KOPT-K1 (cell line): Measurements from ENCODE around the gene ZDHHC5.
A peak's percentile ranks its signal among the peaks of the same experiment; 100 is the strongest.

Source experiments
- H3K27ac ChIP-seq: fragments of 200-600 bp; sonication (generic); 2 replicates; pipeline ENCODE4 v1.5.1; 2016; ENCODE audit warnings: antibody characterized with exemption, mild to moderate bottlenecking, low read depth, low read length; ENCODE audit not compliant: poor library complexity, severe bottlenecking
- H3K36me3 ChIP-seq: fragments of 200-600 bp; sonication (generic); 2 replicates; pipeline ENCODE4 v1.5.1; 2017; ENCODE audit warnings: antibody characterized with exemption, mild to moderate bottlenecking, low read length, moderate library complexity; ENCODE audit not compliant: insufficient read depth
- H3K9me3 ChIP-seq: fragments of 200-600 bp; sonication (generic); 2 replicates; pipeline ENCODE4 v1.5.1; 2017; ENCODE audit warnings: antibody characterized with exemption, low read length, mild to moderate bottlenecking; ENCODE audit not compliant: insufficient read depth, poor library complexity, severe bottlenecking

The ZDHHC5 gene

DNA sequence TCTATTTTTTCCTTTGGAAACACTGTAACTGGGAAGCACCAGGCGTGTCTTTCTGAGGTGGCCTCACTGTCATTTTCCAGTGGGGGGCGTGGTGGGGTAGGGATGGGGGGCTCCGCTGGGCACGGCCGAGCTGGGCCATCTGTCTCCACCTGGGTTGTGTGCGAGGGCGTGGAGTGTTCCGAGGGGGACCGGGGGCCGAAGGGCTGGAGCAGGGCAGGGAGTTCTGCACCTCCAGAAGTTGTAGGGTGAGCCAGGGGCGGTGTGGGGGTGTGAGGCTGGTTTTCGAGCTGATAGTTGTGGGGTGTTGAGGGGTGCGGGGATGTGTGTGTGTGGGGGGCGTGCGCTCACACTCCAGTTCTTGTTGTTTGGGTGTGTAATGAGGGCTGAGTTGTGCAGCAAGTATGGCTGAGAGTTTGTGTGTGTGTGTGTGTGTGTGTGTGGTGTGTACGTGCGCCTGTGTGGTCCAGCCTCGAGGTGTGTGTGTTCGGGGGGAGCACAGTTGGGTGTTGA, 29.0 kb upstream of the ZDHHC5 start:
- Histone ChIP-seq H3K27ac (peak overlapping the region; percentile 100), H3K9me3 (no peaks in the 10 kb centered on the region), H3K36me3 (no peaks in the 10 kb centered on the region)

DNA sequence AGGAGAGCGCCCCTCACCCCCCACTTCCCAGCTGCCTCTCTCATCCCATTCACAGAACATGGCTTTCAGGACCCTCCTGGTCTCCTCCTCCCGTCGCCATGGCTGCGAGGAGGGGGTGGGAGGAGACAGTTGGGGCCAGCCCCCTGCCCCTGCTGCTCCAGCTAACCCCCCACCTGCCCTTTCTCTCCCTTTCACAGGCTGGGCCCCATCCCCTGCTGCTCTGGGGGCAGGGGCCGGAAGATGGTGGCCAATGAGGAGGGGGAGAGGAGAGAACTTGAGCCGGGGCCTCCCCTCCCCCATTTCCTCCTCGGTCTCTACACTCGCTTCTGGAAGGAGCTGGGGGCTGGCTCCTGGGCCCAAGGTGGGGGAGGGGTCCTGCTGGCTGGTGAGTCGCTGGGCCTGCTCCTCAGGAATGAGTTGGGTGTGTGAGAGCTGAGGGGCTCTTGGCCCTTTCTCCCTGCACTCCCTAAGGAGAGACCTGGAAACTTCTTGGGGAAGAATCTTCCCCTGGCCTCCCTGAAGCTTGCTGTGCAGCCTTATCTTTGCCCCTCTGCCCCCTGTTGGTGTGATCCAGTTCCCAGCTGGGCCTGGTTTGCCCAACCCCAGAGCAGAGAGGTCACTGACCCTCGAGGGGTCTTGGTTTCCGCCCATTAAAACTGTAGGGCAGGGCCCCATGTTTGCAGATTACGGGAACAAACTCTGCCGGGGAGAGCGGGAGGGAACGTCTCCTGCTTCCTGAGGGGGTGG, 28.4 kb upstream of the ZDHHC5 start:
- Histone ChIP-seq H3K36me3 (no peaks in the 10 kb centered on the region), H3K9me3 (no peaks in the 10 kb centered on the region), H3K27ac (peak overlapping the region; percentile 100)

DNA sequence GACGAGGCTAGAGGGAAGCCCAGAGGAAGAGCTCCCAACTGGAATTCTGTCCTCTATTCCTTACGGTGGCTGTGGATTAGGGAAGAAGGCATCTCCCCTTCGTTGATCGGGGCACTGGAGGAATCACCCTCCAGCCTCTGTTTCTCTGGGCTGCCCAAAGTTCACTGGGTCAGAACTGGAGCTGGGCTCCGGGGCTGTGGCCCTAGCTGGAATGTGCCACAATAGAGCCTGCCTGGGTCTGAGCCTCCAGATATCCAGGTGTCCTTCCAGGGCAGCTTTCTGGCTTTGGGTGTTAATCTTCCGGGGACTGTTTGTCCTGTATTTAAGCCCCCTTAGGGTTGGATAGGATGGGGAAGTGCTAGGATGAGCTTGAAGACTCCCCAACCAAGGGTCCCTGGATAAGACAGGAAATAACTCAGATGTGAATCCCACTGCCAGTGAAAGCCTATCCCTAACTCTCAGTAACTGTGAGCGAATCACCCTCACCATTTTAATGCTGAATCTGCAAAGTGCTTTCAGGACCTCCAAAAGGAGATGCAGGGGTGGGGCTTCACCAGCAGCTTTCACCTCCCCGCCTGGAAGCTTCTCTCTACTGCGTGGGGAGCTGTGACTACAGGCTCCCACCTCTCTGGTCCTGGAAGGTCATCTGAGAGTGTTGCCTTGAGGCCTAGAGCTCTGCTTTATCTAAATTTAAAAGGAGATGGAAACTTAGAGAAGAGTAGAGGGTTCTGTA, 27.7 kb upstream of the ZDHHC5 start:
- peak overlapping the region; percentile 100 for H3K27ac ChIP-seq
- H3K36me3 ChIP-seq: no peaks in the 10 kb centered on the region
- no peaks in the 10 kb centered on the region for H3K9me3 ChIP-seq

DNA sequence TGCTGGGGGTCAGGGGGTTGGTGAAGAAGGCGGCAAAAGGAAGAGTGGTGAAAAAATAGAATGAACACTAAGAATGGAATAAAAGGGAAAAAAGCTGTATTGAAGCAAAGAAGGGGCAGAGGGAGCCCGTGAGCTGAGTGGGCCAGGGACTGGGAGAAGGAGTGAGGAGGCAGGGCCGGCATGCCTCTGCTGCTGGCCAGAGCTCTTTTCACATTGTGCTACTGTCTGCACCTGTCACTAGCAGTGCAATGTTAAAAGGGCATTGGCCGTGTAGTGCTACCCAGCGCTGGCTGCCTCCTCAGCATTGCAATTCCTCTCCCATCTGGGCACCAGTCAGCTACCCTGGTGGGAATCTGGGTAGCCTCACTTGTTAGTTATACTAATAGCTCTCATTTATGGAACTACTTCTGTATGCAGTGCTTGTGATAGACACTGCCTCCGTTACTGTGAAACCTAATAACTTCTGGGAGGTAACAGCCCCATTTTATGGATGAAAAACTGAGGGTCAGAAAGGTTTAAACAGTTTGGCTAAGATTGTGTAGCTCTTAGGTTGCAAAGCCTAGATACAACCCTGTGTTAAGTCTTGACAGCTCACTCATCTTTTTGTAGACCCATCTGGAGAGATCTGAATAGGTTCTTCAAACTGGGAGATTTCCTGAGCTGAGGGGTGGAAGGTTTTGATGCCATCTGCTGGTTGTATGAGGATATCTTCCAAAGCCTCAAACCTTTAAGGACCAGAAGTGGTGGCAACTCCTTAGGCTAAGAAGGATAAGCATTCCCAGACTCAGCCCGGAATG, 26.7 kb upstream of the ZDHHC5 start:
- Histone ChIP-seq H3K27ac (peak overlapping the region; percentile 100), H3K36me3 (no peaks in the 10 kb centered on the region; the same call in 1 of the 2 replicates), H3K9me3 (no peaks in the 10 kb centered on the region)

DNA sequence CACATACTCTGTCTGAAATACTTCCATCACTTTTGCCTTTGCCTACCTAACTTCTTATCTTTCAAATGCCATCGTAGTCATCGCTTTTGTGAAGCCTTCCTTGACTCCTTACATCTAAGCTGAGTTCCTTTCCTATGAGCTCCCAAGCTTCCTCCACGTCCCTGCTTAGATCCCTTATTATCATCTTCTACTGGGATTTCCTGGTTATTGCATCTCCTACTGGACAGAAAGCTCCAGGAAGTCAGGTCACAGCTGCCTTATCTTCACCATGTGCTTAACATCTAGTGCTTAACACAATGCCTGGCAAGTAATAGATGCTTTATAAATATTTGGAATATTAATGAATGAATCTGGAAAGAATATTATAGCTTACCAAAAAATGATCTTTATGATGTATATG, 24.1 kb upstream of the ZDHHC5 start:
- Histone ChIP-seq H3K36me3 (no peaks in the 10 kb centered on the region; the same call in 1 of the 2 replicates), H3K27ac (no peak overlapping the region), H3K9me3 (no peaks in the 10 kb centered on the region)

DNA sequence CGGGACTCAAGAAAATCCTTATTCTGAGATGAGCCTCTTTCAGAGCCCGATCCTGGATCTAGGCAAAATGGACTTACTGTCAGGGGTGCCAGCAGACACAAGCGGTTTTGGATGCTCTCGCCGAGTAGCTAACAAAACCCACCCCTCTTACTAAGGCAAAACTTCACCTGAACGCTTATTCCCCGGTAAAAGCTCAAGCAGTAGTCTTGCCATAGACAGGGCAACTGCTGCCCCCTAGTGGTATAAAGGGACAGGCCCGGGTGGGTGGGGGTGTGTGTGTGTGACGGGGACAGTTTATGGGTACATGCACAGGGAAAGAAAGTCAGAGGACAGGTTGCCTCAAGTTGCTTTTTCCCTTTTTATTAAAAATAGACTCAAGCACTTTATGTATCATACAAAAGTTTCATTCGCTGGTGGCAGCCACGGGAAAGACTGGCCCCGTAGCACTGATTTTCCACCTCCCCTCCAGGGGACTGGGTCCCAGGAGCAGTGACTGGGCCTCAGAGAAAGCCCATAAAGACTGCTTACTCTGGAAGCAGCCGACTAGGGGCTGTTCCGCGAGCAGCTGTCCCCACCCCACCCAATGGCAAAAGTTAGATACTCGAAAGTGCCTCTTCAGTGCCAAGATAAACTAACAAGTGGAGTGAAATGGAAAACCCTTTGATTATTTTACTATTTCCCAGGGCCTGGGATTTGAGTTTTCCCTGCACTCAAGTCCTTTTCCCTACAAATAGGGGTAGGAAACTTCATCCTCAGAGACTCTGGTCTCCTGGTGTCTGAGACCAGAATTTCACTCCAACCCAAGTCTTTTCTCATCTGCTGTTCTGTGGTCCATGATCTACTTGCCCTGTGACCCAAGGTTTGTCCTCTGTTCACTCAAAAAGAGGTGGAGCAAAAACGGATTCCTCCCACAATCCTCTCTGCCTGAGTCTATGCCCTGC, 22.9 kb upstream of the ZDHHC5 start:
- no peaks in the 10 kb centered on the region for H3K9me3 ChIP-seq
- H3K36me3 ChIP-seq: no peaks in the 10 kb centered on the region; the same call in 1 of the 2 replicates
- no peak overlapping the region for H3K27ac ChIP-seq

DNA sequence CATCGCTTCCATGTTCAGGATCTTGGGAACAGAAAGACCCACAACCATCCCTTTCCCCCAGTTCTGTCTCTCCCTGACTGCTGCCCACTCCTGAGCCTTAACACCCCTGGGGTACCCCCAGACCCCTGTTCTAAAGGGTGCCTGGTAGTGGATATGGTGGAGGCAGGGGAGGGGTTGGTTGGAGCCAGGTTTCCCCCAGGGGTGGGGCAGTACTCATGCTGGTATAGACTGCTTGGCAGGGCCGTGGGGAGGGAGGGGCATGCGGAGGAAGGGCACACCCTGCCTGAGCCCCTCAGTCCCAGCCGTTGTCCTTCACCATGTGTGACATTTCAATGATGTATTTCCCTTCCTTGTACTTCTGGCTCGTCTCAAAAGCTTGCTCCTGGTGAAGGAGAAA, 22.2 kb upstream of the ZDHHC5 start:
- H3K27ac ChIP-seq: no peak overlapping the region
- H3K36me3 ChIP-seq: no peaks in the 10 kb centered on the region; the same call in 1 of the 2 replicates
- no peaks in the 10 kb centered on the region for H3K9me3 ChIP-seq

DNA sequence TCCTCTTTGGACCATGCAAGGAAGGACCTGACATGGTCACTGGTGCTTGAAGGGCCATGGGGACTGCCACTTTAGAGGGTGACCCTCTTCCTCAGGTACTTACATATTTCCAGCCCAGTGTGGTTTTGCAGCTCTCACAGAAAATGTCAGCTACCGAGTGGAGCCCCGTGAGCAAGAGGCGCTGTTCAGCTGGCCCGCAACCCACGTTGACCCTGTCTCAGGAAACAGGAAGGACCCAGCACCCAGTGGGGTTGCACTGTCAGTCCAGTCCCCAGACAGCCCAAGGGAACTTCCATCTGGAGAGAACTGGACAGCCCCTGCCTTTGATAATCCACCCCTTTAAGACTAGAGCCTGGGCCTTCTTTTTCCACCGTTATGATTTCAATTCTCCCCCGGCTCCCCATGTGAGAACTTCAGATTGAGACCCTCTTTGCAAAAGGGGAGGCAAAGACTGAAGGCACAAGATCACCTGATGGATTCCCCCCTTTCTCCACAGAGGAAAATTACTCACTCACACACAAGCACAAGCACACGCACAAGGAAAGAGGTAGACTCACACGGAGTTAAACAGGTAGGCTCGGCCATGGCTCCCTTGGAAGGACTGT, 21.6 kb upstream of the ZDHHC5 start:
- Histone ChIP-seq H3K36me3 (no peaks in the 10 kb centered on the region; the same call in 1 of the 2 replicates), H3K9me3 (no peaks in the 10 kb centered on the region), H3K27ac (no peak overlapping the region)

DNA sequence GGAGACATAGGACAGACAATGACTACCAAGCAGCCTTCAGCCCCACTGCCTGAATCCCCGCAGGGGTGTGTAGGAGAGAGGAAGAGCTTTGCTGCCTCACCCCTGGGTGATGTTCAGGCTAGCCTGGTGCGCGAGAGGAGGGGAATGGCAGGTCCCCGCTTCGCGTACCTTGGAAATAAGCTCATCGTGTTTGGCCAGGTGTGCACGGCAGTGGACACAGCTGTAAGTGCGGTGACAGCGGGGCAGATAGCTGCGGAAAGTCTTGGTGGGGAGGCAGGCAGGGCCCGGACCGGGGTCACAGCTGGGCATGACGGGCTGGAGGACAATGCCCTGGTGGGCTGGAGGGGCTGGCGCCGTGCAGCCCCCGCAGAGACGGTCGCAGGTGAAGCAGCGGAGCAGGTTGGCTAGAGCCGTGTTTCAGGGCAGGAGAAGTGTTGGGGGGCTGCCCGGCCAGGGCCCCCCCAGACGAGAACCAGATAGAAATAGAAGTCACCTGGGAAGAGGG, 21.1 kb upstream of the ZDHHC5 start:
- H3K36me3 ChIP-seq: no peaks in the 10 kb centered on the region; the same call in 1 of the 2 replicates
- no peaks in the 10 kb centered on the region for H3K9me3 ChIP-seq
- H3K27ac ChIP-seq: no peak overlapping the region

DNA sequence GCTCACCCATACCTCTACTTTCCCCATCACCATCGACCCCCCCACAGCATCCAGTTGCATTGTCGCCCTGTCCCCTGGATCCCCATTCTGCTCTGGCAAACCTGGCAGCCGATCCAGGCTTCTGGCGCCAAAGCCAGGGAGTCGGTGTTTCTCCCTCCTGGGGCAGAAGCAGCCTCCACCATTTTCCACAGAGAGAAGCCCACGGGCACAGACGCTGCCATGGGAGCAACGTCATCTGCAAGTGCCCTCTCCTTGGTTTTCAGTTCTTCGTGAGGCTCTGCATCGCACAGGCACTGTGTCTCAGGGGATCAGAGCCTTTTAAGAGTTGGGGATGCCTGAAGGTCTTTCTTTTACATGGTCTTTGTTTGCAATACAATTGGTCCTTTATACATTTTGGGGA, 20.5 kb upstream of the ZDHHC5 start:
- Histone ChIP-seq H3K36me3 (no peaks in the 10 kb centered on the region; the same call in 1 of the 2 replicates), H3K9me3 (no peaks in the 10 kb centered on the region), H3K27ac (peak overlapping the region; percentile 42)

DNA sequence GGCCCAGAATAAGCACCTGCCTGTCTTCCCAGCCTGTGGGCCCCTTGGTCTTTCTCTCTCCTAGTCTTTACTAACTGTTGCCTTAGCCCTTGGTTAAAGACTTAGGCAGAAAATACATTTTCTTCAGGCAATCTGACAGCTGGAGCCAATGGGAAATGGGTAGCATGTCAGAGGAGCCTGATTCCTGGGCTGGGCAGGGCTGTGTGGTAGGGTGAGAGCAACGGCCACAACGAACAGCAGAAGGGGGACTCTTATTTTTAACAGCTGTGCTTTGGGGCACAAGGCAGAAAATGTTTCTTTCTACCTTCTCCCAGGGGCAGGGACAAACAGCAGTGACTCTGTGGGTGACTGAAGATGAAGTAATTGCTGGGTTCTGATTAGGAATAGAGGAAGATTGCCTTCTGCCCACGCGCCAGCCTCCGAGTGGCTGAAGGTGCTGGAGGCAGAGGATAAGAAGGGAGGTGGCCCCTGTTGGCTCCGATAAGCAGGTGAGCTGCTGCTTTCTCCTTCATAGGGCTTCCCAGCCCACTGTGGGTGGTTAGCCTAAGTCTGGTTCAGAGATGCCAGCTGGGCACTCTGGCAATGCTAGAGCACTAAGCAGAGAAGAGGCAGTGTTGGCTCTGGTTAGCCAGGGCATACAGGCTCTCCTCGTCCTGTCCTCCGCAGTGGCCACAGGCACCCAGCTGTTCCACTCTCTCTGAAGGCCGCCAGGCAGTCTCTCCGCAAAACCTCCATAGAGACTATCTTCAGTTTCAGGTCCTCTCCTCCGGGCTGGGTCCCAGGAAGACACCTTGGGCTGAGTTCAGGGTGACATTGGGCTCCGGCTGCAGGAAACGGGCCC, 19.7 kb upstream of the ZDHHC5 start:
- peak overlapping the region; percentile 42 for H3K27ac ChIP-seq
- H3K9me3 ChIP-seq: no peaks in the 10 kb centered on the region
- H3K36me3 ChIP-seq: no peaks in the 10 kb centered on the region; the same call in 1 of the 2 replicates

DNA sequence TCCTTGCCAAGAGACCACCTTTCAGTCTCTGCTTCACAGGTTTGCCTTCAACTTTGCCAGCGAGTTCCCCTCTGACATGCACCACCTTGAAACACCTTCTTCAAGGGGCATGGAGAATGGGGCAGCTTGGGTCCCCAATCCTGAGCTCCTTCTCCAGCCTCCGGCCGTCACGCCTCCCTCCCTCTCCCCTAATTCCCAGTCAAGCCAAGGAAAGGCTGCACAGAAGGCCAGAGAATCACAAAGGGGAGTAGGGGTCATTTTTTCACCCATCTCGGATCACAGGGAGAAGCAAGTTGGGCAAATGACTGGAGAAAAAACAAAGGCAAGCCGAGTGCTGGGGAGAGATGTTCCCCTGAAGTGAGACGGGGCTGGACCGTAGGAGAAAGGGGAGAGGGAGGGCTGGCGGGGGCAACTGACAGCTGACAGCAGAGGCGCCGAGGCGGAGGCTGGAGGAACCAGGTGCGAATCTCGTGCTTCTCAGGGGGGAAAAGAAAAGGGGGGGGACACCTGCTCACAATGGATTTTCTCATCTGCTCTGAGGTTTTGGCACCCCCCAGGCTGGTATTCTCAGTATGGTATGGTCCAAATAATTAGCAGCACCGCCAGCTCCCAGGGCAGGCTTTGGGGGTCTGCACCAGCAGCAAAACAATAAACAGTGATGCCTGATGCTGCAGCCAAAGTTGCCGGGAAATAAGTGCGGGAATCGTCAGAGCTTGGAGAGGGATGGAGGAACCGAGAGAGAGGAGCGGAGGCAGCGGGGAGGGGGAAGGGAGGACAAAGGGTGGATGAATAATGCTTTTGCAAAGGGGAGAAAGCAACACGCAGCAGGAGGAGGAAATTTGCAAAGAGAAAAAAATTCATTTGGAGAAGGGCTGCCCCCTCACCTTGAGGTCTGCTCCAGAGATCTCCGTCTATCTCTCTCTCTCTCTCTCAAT, 18.8 kb upstream of the ZDHHC5 start:
- H3K9me3 ChIP-seq: no peaks in the 10 kb centered on the region
- H3K27ac ChIP-seq: peak overlapping the region; percentile 42
- no peaks in the 10 kb centered on the region; the same call in 1 of the 2 replicates for H3K36me3 ChIP-seq
